Endothelial cell of umbilical vein (primary cell): Measurements from ENCODE around the gene S1PR4. TPM values are rescaled to one million over a fixed set of nuclear protein-coding genes. Genes with fewer than 3 reads are reported as not detected.

ENCODE experiments used
- BruUV-seq: library from RNA; stranded (reverse); fragments of 400-500 nt; replicated peaks from 2 replicates; lab custom pipeline; 2021; lab: Mats Ljungman, UMichigan
- CTCF ChIA-PET: fragments of 300-600, 350-600 bp; sonication (Branson Sonifier 250); formaldehyde crosslinking; loops from one replicate; lab custom pipeline; 2021; ENCODE audit warnings: antibody characterized with exemption, inconsistent platforms; lab: Charles Lee
- POLR2A ChIA-PET: fragments of 300-600, 350-600 bp; sonication (Branson Sonifier 250); formaldehyde crosslinking; loops from one replicate; lab custom pipeline; 2021; ENCODE audit warnings: antibody characterized with exemption, inconsistent platforms; lab: Charles Lee
- DNase-seq: peaks from one replicate; pipeline ENCODE4 v3.0.0-alpha.2; 2011; ENCODE audit warnings: low read depth, low spot score
- FAIRE-seq: peaks from 2 replicates; lab custom pipeline; 2011; peaks lifted over from hg19 to GRCh38; lab: Jason Lieb, UNC
- H2AFZ ChIP-seq: 2 replicates; pipeline ENCODE4 v1.6.0; 2012; ENCODE audit warnings: low read depth, low read length, control low read depth, inconsistent platforms
- H3K27ac ChIP-seq: 2 replicates; pipeline ENCODE4 v1.5.1; 2011; ENCODE audit warnings: low read depth, mild to moderate bottlenecking, control low read depth, low read length, moderate library complexity; ENCODE audit not compliant: insufficient read depth
- H3K27me3 ChIP-seq, 2 experiments: 2 replicates each; pipeline versions ENCODE4 v1.6.0 to v1.6.1; 2011; ENCODE audit warnings: low read length in 2 of 2, mixed read lengths in 1 of 2; ENCODE audit not compliant: control insufficient read depth in 2 of 2, insufficient read depth in 2 of 2
- H3K36me3 ChIP-seq, 2 experiments: 2 replicates in 1 of 2; 3 replicates in 1 of 2; pipeline ENCODE4 v1.5.1; 2011; ENCODE audit warnings: low read length in 2 of 2, mild to moderate bottlenecking in 1 of 2, moderate library complexity in 1 of 2; ENCODE audit not compliant: control insufficient read depth in 2 of 2, insufficient read depth in 2 of 2; ENCODE audit errors: extremely low read depth in 1 of 2
- H3K4me1 ChIP-seq: 3 replicates; pipeline ENCODE4 v1.5.1; 2011; ENCODE audit warnings: mild to moderate bottlenecking, low read length; ENCODE audit not compliant: control insufficient read depth, insufficient read depth; ENCODE audit errors: extremely low read depth
- H3K4me2 ChIP-seq: 2 replicates; pipeline ENCODE4 v1.6.1; 2011; ENCODE audit warnings: low read length, control low read depth, mixed read lengths; ENCODE audit not compliant: insufficient read depth
- H3K4me3 ChIP-seq, 3 experiments: fragments of 200-600 bp in 1 of 3; sonication (generic), shearing (Covaris generic) in 1 of 3; replicated peaks in 1 of 3; 2 replicates each; pipeline ENCODE4 v1.5.1; 2011 to 2016; ENCODE audit warnings: control low read depth in 3 of 3, low read length in 3 of 3, mild to moderate bottlenecking in 2 of 3, inconsistent platforms in 1 of 3, low read depth in 1 of 3, moderate library complexity in 1 of 3; ENCODE audit not compliant: insufficient read depth in 1 of 3
- H3K79me2 ChIP-seq: 2 replicates; pipeline ENCODE4 v1.6.0; 2012; ENCODE audit warnings: low read length, inconsistent platforms; ENCODE audit not compliant: control insufficient read depth, insufficient read depth
- H3K9ac ChIP-seq: replicated peaks from 2 replicates; pipeline ENCODE3; 2011; ENCODE audit warnings: low read length, control low read depth; ENCODE audit not compliant: insufficient read depth; ENCODE audit errors: extremely low read depth
- H3K9me1 ChIP-seq: replicated peaks from 3 replicates; pipeline ENCODE4 v1.6.0; 2011; ENCODE audit warnings: mild to moderate bottlenecking, low read length; ENCODE audit not compliant: control insufficient read depth, insufficient read depth; ENCODE audit errors: extremely low read depth
- H3K9me3 ChIP-seq: replicated peaks from 2 replicates; pipeline ENCODE4 v1.5.1; 2012; ENCODE audit warnings: low read length, inconsistent platforms; ENCODE audit not compliant: control insufficient read depth, insufficient read depth
- H4K20me1 ChIP-seq: replicated peaks from 2 replicates; pipeline ENCODE3; 2011; ENCODE audit warnings: mild to moderate bottlenecking, low read length; ENCODE audit not compliant: control insufficient read depth, insufficient read depth; ENCODE audit errors: extremely low read depth
- CTCF ChIP-seq, 2 donors: IDR thresholded peaks; 1 replicate in 1 of 2; 2 replicates in 1 of 2; pipeline ENCODE4 v1.5.1; 2011; ENCODE audit warnings: low read length in 2 of 2, mild to moderate bottlenecking in 2 of 2, moderate library complexity in 2 of 2, control low read depth in 1 of 2, inconsistent platforms in 1 of 2, low read depth in 1 of 2; ENCODE audit not compliant: insufficient read depth in 1 of 2; ENCODE audit errors: extremely low read depth in 1 of 2
- EZH2 ChIP-seq: IDR thresholded peaks from 2 replicates; pipeline ENCODE4 v1.6.1; 2012; ENCODE audit warnings: borderline replicate concordance, low read depth, mild to moderate bottlenecking, moderate library complexity, low read length, inconsistent platforms; ENCODE audit not compliant: severe bottlenecking
- FOS ChIP-seq: IDR thresholded peaks from 2 replicates; pipeline ENCODE4 v1.6.1; 2011; ENCODE audit warnings: mild to moderate bottlenecking, low read length, moderate library complexity, borderline replicate concordance; ENCODE audit not compliant: insufficient read depth
- GATA2 ChIP-seq: IDR thresholded peaks from 2 replicates; pipeline ENCODE4 v1.7.0; 2011; ENCODE audit warnings: low read depth, mild to moderate bottlenecking, moderate library complexity, mixed read lengths, low read length; ENCODE audit not compliant: insufficient read length, insufficient read depth
- JUN ChIP-seq: IDR thresholded peaks from 2 replicates; pipeline ENCODE4 v1.6.1; 2011; ENCODE audit warnings: borderline replicate concordance, low read depth; ENCODE audit not compliant: insufficient read length, insufficient read depth
- MYC ChIP-seq: IDR thresholded peaks from one replicate; pipeline ENCODE4 v1.6.1; 2011; ENCODE audit warnings: mild to moderate bottlenecking, low read depth, low read length
- POLR2A ChIP-seq: IDR thresholded peaks from 2 replicates; pipeline ENCODE4 v1.6.1; 2012; ENCODE audit warnings: low read depth, mild to moderate bottlenecking, control low read depth, low read length
- POLR2AphosphoS5 ChIP-seq: IDR thresholded peaks from 2 replicates; pipeline ENCODE4 v1.6.1; 2012; ENCODE audit warnings: low read depth, mild to moderate bottlenecking, control low read depth, low read length, moderate library complexity; ENCODE audit not compliant: insufficient read depth
- dilution Hi-C: fragments of 300-500 bp; cut with MboI; formaldehyde crosslinking; loops from one replicate; pipeline ENCODE4 v1.15.0; 2019; ENCODE audit warnings: low sequenced_read_pairs; ENCODE audit not compliant: extremely low pct_ligation_motif_present
- intact Hi-C: fragments of 100-400 bp; cut with micrococcal nuclease; formaldehyde crosslinking; loops from one replicate; pipeline ENCODE4 v1.10.0; 2022
- polyA plus RNA-seq, 4 experiments: library from polyadenylated mRNA; depleted of rRNA in 3 of 4; stranded (reverse) in 3 of 4; unstranded in 1 of 4; fragments of >200 nt; gene quantifications; 2 replicates each; pipeline versions ENCODE4 v1.2.1 to v1.2.3, GENCODE V29; 2011 to 2012; ENCODE audit warnings: missing spikeins in 1 of 4
- total RNA-seq: library from RNA; stranded (reverse); gene quantifications from 2 replicates; pipeline ENCODE4 v1.2.3, GENCODE V29; 2021
- TF ChIP-seq, protein P1 (sequence below): IDR thresholded peaks from 2 replicates; pipeline ENCODE4 v1.6.1; 2011; ENCODE audit not compliant: insufficient read depth, insufficient read length

The S1PR4 gene
- total and polyA plus RNA-seq, 2 donors (not counting 3 experiments of a cell fraction or from before 2014, with no cell fraction given) = 1.7 to 2.5 TPM

- ChIA-PET CTCF (interaction anchor here (1.2 to 5.9 kb wide), 4 partner anchors 13 to 179 kb away, joined by 3 to 177 read pairs (median 78); no protein-coding TSS in a partner anchor), POLR2A (no interaction called here)
- DNase-seq (no peak), FAIRE-seq (no peak)
- dilution Hi-C loops = no loop called here
- no peak overlapping the region for H3K4me3 ChIP-seq
- H3K36me3 ChIP-seq = no peaks in the 10 kb centered on the region
- no peak for TF ChIP-seq JUN
- no peak for TF ChIP-seq POLR2AphosphoS5
- no peak for TF ChIP-seq MYC
- no peak for TF ChIP-seq FOS
- no peak for TF ChIP-seq CTCF (IDR thresholded peaks at IDR 0.05; ENCODE audit: extremely low read depth in 1 of 2, insufficient read depth in 1 of 2, low read depth in 1 of 2, low read length in 2 of 2)
- TF ChIP-seq EZH2 = no peak
- no peak for TF ChIP-seq GATA2
- TF ChIP-seq POLR2A = no peak
- TF ChIP-seq, protein P1, sequence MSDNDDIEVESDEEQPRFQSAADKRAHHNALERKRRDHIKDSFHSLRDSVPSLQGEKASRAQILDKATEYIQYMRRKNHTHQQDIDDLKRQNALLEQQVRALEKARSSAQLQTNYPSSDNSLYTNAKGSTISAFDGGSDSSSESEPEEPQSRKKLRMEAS = no peak
- H3K27ac ChIP-seq = no peak overlapping the region
- H3K27me3 ChIP-seq = no peaks in the 10 kb centered on the region
- H3K4me1 ChIP-seq = no peaks in the 10 kb centered on the region
- no peaks in the 10 kb centered on the region for H4K20me1 ChIP-seq
- no peak overlapping the region for H2AFZ ChIP-seq
- BruUV-seq = no TSS peak
- H3K9me3 ChIP-seq = no peaks in the 10 kb centered on the region
- intact Hi-C loops = no loop called here
- no peak overlapping the region for H3K9ac ChIP-seq
- no peak overlapping the region for H3K4me2 ChIP-seq
- H3K79me2 ChIP-seq = no peaks in the 10 kb centered on the region
- no peaks in the 10 kb centered on the region for H3K9me1 ChIP-seq
Measured at GRCh38 chr19:3131168-3131567, 47.4 kb upstream of the S1PR4 start.
